Adipocyte (in vitro differentiated cells): Measurements from ENCODE around the gene PTPRF.
A peak's percentile ranks its signal among the peaks of the same experiment; 100 is the strongest.
"Not testable (repeated sequence)": the region's sequence is repeated elsewhere in the genome, so short reads cannot be mapped to it uniquely, and the experiment has no call there.

Experiments used
- DNase-seq: peaks from one replicate; pipeline ENCODE4 v3.0.0-alpha.2; 2015; ENCODE audit warnings: low read depth
- H3K27me3 ChIP-seq: replicated peaks from 2 replicates; pipeline ENCODE4 v1.7.0; 2013; ENCODE audit warnings: mild to moderate bottlenecking, low read length, moderate library complexity; ENCODE audit not compliant: control insufficient read depth, insufficient read depth
- H3K36me3 ChIP-seq: 2 replicates; pipeline ENCODE4 v1.7.0; 2013; ENCODE audit warnings: low read length, mild to moderate bottlenecking, moderate library complexity; ENCODE audit not compliant: control insufficient read depth, insufficient read depth, severe bottlenecking
- H3K4me1 ChIP-seq: 2 replicates; pipeline ENCODE4 v1.7.0; 2013; ENCODE audit warnings: mild to moderate bottlenecking, low read length, moderate library complexity; ENCODE audit not compliant: control insufficient read depth, insufficient read depth
- H3K4me3 ChIP-seq: 2 replicates; pipeline ENCODE4 v1.7.0; 2013; ENCODE audit warnings: mild to moderate bottlenecking, low read length, moderate library complexity
- H3K9ac ChIP-seq: 2 replicates; pipeline ENCODE4 v1.7.0; 2013; ENCODE audit warnings: mild to moderate bottlenecking, low read length, moderate library complexity
- H3K9me3 ChIP-seq: 2 replicates; pipeline ENCODE4 v1.7.0; 2013; ENCODE audit warnings: mild to moderate bottlenecking, low read length, moderate library complexity; ENCODE audit not compliant: control insufficient read depth

Gene PTPRF

GRCh38 chr1:43639976-43640794 lies 109.5 kb downstream of the PTPRF start:
- Histone ChIP-seq H3K4me1 (no peaks in the 10 kb centered on the region), H3K9ac (no peak overlapping the region), H3K27me3 (no peaks in the 10 kb centered on the region), H3K4me3 (no peak overlapping the region), H3K9me3 (no peaks in the 10 kb centered on the region), H3K36me3 (no peaks in the 10 kb centered on the region)
- no peak for DNase-seq

- no peak for DNase-seq
- no peaks in the 10 kb centered on the region for H3K36me3 ChIP-seq
- peaks cover 8% of the 10 kb centered on the region for H3K4me1 ChIP-seq
- H3K27me3 ChIP-seq = no peaks in the 10 kb centered on the region
- H3K9ac ChIP-seq = no peak overlapping the region
- no peaks in the 10 kb centered on the region for H3K9me3 ChIP-seq
- no peak overlapping the region for H3K4me3 ChIP-seq
Observed at GRCh38 chr1:43644558-43644957, 113.9 kb downstream of the PTPRF start.

- no peaks in the 10 kb centered on the region for H3K36me3 ChIP-seq
- no peaks in the 10 kb centered on the region for H3K27me3 ChIP-seq
- H3K9me3 ChIP-seq = no peaks in the 10 kb centered on the region
- DNase-seq = no peak
- no peak overlapping the region for H3K9ac ChIP-seq
- H3K4me3 ChIP-seq = no peak overlapping the region
- peaks cover 8% of the 10 kb centered on the region for H3K4me1 ChIP-seq
Observed at GRCh38 chr1:43645461-43645860, 114.8 kb downstream of the PTPRF start.

- not testable (repeated sequence) for H3K36me3 ChIP-seq, H3K4me3 ChIP-seq, H3K9ac ChIP-seq, DNase-seq, H3K9me3 ChIP-seq, H3K27me3 ChIP-seq
- peaks cover 21% of the 10 kb centered on the region for H3K4me1 ChIP-seq
Observed at GRCh38 chr1:43647331-43647730, 116.6 kb downstream of the PTPRF start.

GRCh38 chr1:43648221-43648847 lies 117.7 kb downstream of the PTPRF start:
- no peaks in the 10 kb centered on the region for H3K27me3 ChIP-seq
- no peak overlapping the region for H3K4me3 ChIP-seq
- H3K9ac ChIP-seq = no peak overlapping the region
- H3K9me3 ChIP-seq = no peaks in the 10 kb centered on the region
- H3K36me3 ChIP-seq = peaks cover 4% of the 10 kb centered on the region
- peak; percentile 19 for DNase-seq
- peaks cover 24% of the 10 kb centered on the region for H3K4me1 ChIP-seq

GRCh38 chr1:43648876-43649477 lies 118.3 kb downstream of the PTPRF start:
- no peaks in the 10 kb centered on the region for H3K9me3 ChIP-seq
- H3K4me3 ChIP-seq = peak overlapping the region; percentile 93
- H3K27me3 ChIP-seq = no peaks in the 10 kb centered on the region
- DNase-seq = no peak
- H3K9ac ChIP-seq = peak overlapping the region; percentile 92
- peaks cover 10% of the 10 kb centered on the region for H3K36me3 ChIP-seq
- H3K4me1 ChIP-seq = peaks cover 24% of the 10 kb centered on the region

- Histone ChIP-seq H3K4me3 (peak overlapping the region; percentile 93), H3K4me1 (peaks cover 24% of the 10 kb centered on the region), H3K9ac (peak overlapping the region; percentile 92), H3K9me3 (no peaks in the 10 kb centered on the region), H3K27me3 (no peaks in the 10 kb centered on the region), H3K36me3 (peaks cover 25% of the 10 kb centered on the region)
- peak; percentile 99 for DNase-seq
Observed at GRCh38 chr1:43650310-43651085, 119.8 kb downstream of the PTPRF start.

GRCh38 chr1:43651188-43651587 lies 120.5 kb downstream of the PTPRF start:
- peak overlapping the region; percentile 93 for H3K4me3 ChIP-seq
- H3K9ac ChIP-seq = peak overlapping the region; percentile 92
- H3K4me1 ChIP-seq = peaks cover 24% of the 10 kb centered on the region
- no peaks in the 10 kb centered on the region for H3K9me3 ChIP-seq
- H3K36me3 ChIP-seq = peaks cover 32% of the 10 kb centered on the region
- DNase-seq = no peak
- no peaks in the 10 kb centered on the region for H3K27me3 ChIP-seq

- Histone ChIP-seq H3K4me3 (peak overlapping the region; percentile 93), H3K36me3 (peaks cover 39% of the 10 kb centered on the region), H3K9ac (peak overlapping the region; percentile 92), H3K4me1 (peaks cover 24% of the 10 kb centered on the region), H3K9me3 (no peaks in the 10 kb centered on the region), H3K27me3 (no peaks in the 10 kb centered on the region)
- DNase-seq = peak; percentile 19
Observed at GRCh38 chr1:43651902-43652301, 121.2 kb downstream of the PTPRF start.

GRCh38 chr1:43653339-43653738 lies 122.7 kb downstream of the PTPRF start:
- peak; percentile 58 for DNase-seq
- peaks cover 24% of the 10 kb centered on the region for H3K4me1 ChIP-seq
- H3K27me3 ChIP-seq = no peaks in the 10 kb centered on the region
- H3K36me3 ChIP-seq = peaks cover 52% of the 10 kb centered on the region
- no peak overlapping the region for H3K4me3 ChIP-seq
- H3K9ac ChIP-seq = no peak overlapping the region
- H3K9me3 ChIP-seq = no peaks in the 10 kb centered on the region

GRCh38 chr1:43653893-43654292 lies 123.2 kb downstream of the PTPRF start:
- Histone ChIP-seq H3K4me1 (peaks cover 21% of the 10 kb centered on the region), H3K4me3 (no peak overlapping the region), H3K9ac (no peak overlapping the region), H3K9me3 (no peaks in the 10 kb centered on the region), H3K27me3 (no peaks in the 10 kb centered on the region), H3K36me3 (peaks cover 57% of the 10 kb centered on the region)
- DNase-seq = no peak
